C4-2B (cell line): ENCODE measurements around the gene CIAO3.

Experiments
- ZFX ChIP-seq: fragments of 450-650 bp; IDR thresholded peaks from 2 replicates; pipeline ENCODE4 v1.6.1; 2017
- TF ChIP-seq, protein P1 (sequence below): fragments of 450-650 bp; conservative IDR thresholded peaks from 2 replicates; pipeline ENCODE4 v1.5.1; 2017; ENCODE audit warnings: mild to moderate bottlenecking

DNA sequence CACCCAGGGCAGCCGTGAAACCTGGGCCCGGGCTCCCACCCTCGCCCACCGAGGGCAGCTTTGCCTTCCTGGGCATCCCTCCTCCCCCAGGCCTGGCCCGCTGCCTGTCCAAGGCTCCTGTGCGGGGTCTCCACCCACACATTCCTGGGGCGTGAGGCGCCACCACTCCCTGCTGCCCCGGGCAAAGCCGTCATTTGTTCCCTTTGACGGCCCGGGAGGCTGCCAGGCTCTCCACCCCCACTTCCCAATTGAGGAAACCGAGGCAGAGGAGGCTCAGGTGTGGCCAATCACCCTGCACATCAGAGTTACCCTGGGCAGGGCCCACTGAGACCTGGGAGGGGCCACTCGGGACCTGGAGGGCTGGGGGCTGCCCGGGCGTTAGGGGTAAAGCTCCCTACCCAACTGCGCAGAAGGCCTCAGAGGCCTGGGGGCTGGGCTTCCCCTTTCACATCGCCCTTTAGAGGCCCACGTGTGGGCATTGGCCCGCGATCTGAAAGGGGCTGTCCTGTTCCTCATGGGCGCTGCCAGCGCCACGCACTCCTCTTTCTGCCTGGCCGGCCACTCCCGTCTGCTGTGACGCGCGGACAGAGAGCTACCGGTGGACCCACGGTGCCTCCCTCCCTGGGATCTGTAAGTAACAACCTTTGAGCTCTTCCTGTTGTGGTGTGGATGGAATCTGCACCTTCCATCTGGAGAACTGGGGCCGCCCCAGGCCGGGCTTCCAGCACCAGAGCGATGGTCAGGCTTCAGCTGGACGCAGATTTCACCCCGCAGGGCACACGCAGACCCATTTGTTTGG lies 19.9 kb upstream of the CIAO3 start, which contains the start of gene MSLN:
- TF ChIP-seq, protein P1, sequence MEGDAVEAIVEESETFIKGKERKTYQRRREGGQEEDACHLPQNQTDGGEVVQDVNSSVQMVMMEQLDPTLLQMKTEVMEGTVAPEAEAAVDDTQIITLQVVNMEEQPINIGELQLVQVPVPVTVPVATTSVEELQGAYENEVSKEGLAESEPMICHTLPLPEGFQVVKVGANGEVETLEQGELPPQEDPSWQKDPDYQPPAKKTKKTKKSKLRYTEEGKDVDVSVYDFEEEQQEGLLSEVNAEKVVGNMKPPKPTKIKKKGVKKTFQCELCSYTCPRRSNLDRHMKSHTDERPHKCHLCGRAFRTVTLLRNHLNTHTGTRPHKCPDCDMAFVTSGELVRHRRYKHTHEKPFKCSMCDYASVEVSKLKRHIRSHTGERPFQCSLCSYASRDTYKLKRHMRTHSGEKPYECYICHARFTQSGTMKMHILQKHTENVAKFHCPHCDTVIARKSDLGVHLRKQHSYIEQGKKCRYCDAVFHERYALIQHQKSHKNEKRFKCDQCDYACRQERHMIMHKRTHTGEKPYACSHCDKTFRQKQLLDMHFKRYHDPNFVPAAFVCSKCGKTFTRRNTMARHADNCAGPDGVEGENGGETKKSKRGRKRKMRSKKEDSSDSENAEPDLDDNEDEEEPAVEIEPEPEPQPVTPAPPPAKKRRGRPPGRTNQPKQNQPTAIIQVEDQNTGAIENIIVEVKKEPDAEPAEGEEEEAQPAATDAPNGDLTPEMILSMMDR: no peak
- no peak for TF ChIP-seq ZFX
